ENCODE measurements around the gene ERC1. TPM values are rescaled to one million over a fixed set of nuclear protein-coding genes. Genes with fewer than 3 reads are reported as not detected.
"Not testable (repeated sequence)": the region's sequence is repeated elsewhere in the genome, so short reads cannot be mapped to it uniquely, and the experiment has no call there.

The ERC1 gene
- polyA plus RNA-seq, 1 donor from 2014 or later, result 7.1 TPM

DNA sequence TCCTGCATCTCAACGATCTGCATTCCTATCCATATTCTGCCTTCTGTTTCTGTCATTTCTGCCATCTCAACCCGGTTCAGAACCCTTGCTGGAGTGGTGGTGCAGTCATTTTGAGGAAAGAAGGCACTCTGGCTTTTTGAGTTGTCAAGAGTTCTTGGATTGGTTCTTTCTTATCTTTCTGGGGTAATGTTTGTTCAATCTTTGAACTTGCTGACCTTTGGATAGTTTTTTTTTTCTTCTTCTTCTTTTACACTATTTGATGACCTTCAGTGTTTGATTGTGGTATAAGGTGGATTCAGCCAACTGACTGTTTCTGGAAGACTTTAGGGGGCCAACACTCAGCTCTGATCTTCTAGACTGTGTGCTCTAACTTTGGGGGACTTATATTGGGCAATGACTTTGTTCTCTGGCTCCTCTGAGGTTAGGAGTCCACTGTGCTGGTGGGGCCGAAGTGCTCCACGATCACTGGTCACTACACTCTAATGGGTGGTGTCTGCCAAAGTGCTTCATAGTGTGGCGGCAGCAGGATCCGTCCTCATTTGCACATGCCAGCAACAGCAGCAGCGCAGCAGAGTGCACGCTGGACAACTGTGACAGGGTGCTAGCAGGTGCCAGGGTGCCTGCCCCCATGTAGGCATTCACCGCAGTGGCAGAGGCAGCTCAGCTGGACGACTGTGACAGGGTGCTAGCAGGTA is 347.6 kb downstream of the ERC1 start:
- no peaks in the 10 kb centered on the region for H3K36me3 ChIP-seq (ENCODE audit: insufficient read depth, low read length)
- no peak overlapping the region for H3K9ac ChIP-seq (ENCODE audit: low read length)
- no peak overlapping the region for H3K4me2 ChIP-seq (ENCODE audit: low read length)
- H3K27ac ChIP-seq (ENCODE audit: low read length), result no peak overlapping the region
- no peaks in the 10 kb centered on the region for H3K27me3 ChIP-seq (ENCODE audit: insufficient read depth, low read depth, low read length)
- no peaks in the 10 kb centered on the region for H3F3A ChIP-seq (ENCODE audit: insufficient read depth, low read length, poor library complexity, severe bottlenecking)
- H3K4me3 ChIP-seq (ENCODE audit: low read length), result no peak overlapping the region
- no peak overlapping the region for H2AFZ ChIP-seq (ENCODE audit: low read depth, low read length)
- H3K79me2 ChIP-seq (replicated peaks; ENCODE audit: insufficient read depth, low read length), result no peaks in the 10 kb centered on the region
- H3K9me2 ChIP-seq (ENCODE audit: insufficient read depth, low read length), result no peaks in the 10 kb centered on the region
- H3K9me3 ChIP-seq (ENCODE audit: low read length), result no peaks in the 10 kb centered on the region
- no peaks in the 10 kb centered on the region for H4K20me1 ChIP-seq (ENCODE audit: insufficient read depth)
- TF ChIP-seq MXI1 (conservative IDR thresholded peaks at IDR 0.05; ENCODE audit: poor library complexity, severe bottlenecking) (no peak), RAD21 (conservative IDR thresholded peaks at IDR 0.05) (no peak), SMC3 (conservative IDR thresholded peaks at IDR 0.05; ENCODE audit: poor library complexity) (no peak), EZH2 (IDR thresholded peaks at IDR 0.05; ENCODE audit: borderline replicate concordance, insufficient read depth, low read length, poor library complexity, severe bottlenecking) (no peak), TAF1 (IDR thresholded peaks at IDR 0.05; ENCODE audit: low read depth) (no peak), EP300 (conservative IDR thresholded peaks at IDR 0.05; ENCODE audit: poor library complexity, severe bottlenecking) (no peak), POLR2AphosphoS5 (IDR thresholded peaks at IDR 0.05) (no peak)
- TF ChIP-seq, protein P1, sequence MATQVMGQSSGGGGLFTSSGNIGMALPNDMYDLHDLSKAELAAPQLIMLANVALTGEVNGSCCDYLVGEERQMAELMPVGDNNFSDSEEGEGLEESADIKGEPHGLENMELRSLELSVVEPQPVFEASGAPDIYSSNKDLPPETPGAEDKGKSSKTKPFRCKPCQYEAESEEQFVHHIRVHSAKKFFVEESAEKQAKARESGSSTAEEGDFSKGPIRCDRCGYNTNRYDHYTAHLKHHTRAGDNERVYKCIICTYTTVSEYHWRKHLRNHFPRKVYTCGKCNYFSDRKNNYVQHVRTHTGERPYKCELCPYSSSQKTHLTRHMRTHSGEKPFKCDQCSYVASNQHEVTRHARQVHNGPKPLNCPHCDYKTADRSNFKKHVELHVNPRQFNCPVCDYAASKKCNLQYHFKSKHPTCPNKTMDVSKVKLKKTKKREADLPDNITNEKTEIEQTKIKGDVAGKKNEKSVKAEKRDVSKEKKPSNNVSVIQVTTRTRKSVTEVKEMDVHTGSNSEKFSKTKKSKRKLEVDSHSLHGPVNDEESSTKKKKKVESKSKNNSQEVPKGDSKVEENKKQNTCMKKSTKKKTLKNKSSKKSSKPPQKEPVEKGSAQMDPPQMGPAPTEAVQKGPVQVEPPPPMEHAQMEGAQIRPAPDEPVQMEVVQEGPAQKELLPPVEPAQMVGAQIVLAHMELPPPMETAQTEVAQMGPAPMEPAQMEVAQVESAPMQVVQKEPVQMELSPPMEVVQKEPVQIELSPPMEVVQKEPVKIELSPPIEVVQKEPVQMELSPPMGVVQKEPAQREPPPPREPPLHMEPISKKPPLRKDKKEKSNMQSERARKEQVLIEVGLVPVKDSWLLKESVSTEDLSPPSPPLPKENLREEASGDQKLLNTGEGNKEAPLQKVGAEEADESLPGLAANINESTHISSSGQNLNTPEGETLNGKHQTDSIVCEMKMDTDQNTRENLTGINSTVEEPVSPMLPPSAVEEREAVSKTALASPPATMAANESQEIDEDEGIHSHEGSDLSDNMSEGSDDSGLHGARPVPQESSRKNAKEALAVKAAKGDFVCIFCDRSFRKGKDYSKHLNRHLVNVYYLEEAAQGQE (IDR thresholded peaks at IDR 0.05; ENCODE audit: borderline replicate concordance), result no peak
- TF ChIP-seq, protein P2, sequence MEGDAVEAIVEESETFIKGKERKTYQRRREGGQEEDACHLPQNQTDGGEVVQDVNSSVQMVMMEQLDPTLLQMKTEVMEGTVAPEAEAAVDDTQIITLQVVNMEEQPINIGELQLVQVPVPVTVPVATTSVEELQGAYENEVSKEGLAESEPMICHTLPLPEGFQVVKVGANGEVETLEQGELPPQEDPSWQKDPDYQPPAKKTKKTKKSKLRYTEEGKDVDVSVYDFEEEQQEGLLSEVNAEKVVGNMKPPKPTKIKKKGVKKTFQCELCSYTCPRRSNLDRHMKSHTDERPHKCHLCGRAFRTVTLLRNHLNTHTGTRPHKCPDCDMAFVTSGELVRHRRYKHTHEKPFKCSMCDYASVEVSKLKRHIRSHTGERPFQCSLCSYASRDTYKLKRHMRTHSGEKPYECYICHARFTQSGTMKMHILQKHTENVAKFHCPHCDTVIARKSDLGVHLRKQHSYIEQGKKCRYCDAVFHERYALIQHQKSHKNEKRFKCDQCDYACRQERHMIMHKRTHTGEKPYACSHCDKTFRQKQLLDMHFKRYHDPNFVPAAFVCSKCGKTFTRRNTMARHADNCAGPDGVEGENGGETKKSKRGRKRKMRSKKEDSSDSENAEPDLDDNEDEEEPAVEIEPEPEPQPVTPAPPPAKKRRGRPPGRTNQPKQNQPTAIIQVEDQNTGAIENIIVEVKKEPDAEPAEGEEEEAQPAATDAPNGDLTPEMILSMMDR (IDR thresholded peaks at IDR 0.05; ENCODE audit: poor library complexity, severe bottlenecking), result no peak

DNA sequence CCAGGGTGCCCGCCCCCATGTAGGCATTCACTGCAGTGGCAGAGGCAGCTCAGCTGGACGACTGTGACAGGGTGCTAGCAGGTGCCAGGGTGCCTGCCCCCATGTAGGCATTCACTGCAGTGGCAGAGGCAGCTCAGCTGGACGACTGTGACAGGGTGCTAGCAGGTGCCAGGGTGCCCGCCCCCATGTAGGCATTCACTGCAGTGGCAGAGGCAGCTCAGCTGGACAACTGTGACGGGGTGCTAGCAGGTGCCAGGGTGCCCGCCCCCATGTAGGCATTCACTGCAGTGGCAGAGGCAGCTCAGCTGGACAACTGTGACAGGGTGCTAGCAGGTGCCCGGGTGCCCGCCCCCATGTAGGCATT is 348.1 kb downstream of the ERC1 start:
- not testable (repeated sequence) for H2AFZ ChIP-seq (ENCODE audit: low read depth, low read length); H3K4me3 ChIP-seq (ENCODE audit: low read length); H3K9ac ChIP-seq (ENCODE audit: low read length); H3K9me3 ChIP-seq (ENCODE audit: low read length); H3K27me3 ChIP-seq (ENCODE audit: insufficient read depth, low read depth, low read length); H3F3A ChIP-seq (ENCODE audit: insufficient read depth, low read length, poor library complexity, severe bottlenecking); H4K20me1 ChIP-seq (ENCODE audit: insufficient read depth); H3K36me3 ChIP-seq (ENCODE audit: insufficient read depth, low read length); H3K79me2 ChIP-seq (replicated peaks; ENCODE audit: insufficient read depth, low read length); H3K27ac ChIP-seq (ENCODE audit: low read length); H3K9me2 ChIP-seq (ENCODE audit: insufficient read depth, low read length); H3K4me2 ChIP-seq (ENCODE audit: low read length)

All from neural cell (in vitro differentiated cells).